BE2C (cell line): ENCODE measurements around the gene FGD4.

Experiments used
- DNase-seq: peaks from one replicate; pipeline ENCODE4 v3.0.0-alpha.2; 2020
- H3K27me3 ChIP-seq: fragments of 250-450 bp; sonication (Bioruptor Pico); 2 replicates; pipeline ENCODE4 v1.5.1; 2020; ENCODE audit warnings: mild to moderate bottlenecking
- H3K36me3 ChIP-seq: fragments of 250-450 bp; sonication (Bioruptor Pico); 2 replicates; pipeline ENCODE4 v1.5.1; 2020; ENCODE audit warnings: mild to moderate bottlenecking
- H3K4me1 ChIP-seq: fragments of 250-450 bp; sonication (Bioruptor Pico); 2 replicates; pipeline ENCODE4 v1.5.1; 2020
- H3K4me3 ChIP-seq: 2 replicates; pipeline ENCODE4 v1.5.1; 2011; ENCODE audit warnings: low read depth, low read length
- H3K9me3 ChIP-seq: fragments of 250-450 bp; sonication (Bioruptor Pico); 2 replicates; pipeline ENCODE4 v1.5.1; 2020
- TF ChIP-seq, protein P1 (sequence below): IDR thresholded peaks from 2 replicates; pipeline ENCODE4 v1.5.1; 2012; ENCODE audit warnings: mild to moderate bottlenecking, low read depth, low read length

FGD4 gene

DNA sequence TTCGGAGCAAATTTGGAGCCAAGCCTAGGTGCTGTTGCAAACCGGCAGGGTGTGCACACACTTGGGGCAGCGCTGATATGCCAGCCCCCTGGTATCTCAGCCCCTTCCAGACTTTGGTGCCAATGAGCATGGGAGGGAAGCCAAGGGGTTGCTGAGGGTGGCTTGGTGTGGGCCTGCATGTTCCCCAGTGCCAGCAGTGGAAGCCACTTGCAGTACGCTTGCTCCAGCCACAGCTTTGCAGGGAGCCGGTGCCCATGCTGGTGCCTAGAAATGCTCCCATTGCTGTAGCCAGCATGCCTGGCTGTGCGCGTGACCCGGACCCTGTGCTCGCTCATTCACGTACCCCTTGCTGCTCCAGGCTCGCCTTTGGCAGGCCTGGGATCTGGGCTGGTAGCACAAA lies 212.6 kb downstream of the FGD4 start:
- Histone ChIP-seq H3K36me3 (peaks cover 7% of the 10 kb centered on the region; the same call in 1 of the 2 replicates), H3K27me3 (no peaks in the 10 kb centered on the region), H3K4me1 (no peaks in the 10 kb centered on the region), H3K9me3 (no peaks in the 10 kb centered on the region), H3K4me3 (no peak overlapping the region)
- DNase-seq, result no peak
- TF ChIP-seq, protein P1, sequence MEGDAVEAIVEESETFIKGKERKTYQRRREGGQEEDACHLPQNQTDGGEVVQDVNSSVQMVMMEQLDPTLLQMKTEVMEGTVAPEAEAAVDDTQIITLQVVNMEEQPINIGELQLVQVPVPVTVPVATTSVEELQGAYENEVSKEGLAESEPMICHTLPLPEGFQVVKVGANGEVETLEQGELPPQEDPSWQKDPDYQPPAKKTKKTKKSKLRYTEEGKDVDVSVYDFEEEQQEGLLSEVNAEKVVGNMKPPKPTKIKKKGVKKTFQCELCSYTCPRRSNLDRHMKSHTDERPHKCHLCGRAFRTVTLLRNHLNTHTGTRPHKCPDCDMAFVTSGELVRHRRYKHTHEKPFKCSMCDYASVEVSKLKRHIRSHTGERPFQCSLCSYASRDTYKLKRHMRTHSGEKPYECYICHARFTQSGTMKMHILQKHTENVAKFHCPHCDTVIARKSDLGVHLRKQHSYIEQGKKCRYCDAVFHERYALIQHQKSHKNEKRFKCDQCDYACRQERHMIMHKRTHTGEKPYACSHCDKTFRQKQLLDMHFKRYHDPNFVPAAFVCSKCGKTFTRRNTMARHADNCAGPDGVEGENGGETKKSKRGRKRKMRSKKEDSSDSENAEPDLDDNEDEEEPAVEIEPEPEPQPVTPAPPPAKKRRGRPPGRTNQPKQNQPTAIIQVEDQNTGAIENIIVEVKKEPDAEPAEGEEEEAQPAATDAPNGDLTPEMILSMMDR, result no peak

DNA sequence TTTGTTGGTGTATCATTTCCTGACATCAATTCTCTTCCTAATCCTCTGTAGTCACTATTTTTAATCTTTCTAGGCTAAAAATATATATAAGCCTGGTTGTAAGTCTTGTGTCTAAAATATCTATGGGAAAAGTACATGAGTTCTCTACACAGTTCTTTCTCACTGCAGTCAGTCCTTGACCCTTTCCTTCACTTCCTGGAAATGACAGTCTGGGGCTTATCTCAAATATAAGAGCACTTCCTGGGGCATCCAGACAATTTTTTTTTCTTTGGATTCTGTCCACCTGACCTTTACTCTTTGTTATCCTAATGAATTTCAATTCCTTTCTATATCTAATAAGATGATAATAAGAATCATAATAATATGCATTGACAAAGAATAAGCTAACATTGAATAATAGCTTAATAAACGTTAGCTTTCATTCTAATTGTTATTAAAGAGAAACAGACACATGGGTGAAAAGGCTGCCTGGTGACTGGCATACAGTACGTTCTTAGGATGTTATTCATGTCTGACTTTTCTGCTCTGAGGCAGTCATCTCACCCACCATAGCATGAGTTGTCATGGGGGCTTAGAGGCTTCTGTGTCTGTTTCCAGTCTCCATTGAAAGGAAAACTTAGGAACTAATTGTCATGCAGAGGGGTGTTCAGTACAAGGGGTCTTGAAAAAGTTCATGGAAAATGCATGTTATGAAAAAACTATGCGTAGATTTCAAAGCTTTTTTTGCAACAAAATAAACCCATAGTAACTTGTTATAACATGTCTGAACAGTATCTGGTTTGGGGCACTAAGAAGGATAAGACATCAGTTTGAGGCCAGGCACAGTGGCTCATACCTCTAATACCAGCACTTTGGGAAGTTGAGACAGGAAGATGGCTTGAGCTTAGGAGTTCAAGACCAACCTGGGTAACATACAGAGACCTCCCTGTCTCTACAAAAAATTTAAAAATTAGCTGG lies 213.6 kb downstream of the FGD4 start:
- Histone ChIP-seq H3K36me3 (peaks cover 7% of the 10 kb centered on the region; the same call in 1 of the 2 replicates), H3K4me1 (no peaks in the 10 kb centered on the region), H3K27me3 (no peaks in the 10 kb centered on the region), H3K9me3 (no peaks in the 10 kb centered on the region), H3K4me3 (no peak overlapping the region)
- TF ChIP-seq, protein P1, result no peak
- DNase-seq, result no peak

DNA sequence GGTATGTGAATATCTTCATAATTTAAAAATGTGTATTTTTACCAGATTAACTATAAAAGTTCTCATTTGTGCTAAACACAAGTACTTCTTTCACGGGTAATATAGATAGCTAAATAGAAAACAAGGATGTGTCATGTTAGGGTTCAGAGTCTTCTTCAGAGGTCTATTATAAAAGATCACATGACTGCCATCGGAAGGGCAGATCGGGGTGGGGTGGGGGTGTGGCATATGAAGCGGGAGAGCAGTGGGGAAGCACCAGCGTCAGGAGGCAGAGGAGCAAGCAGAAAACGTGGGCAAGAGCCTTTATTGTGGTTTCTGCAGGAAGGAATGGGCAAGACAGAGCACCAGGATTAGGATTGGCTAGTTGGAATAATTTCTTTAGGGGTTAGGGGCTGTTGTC lies 216.1 kb downstream of the FGD4 start:
- Histone ChIP-seq H3K36me3 (peaks cover 7% of the 10 kb centered on the region; the same call in 1 of the 2 replicates), H3K9me3 (no peaks in the 10 kb centered on the region), H3K4me3 (no peak overlapping the region), H3K27me3 (no peaks in the 10 kb centered on the region), H3K4me1 (no peaks in the 10 kb centered on the region)
- DNase-seq, result no peak
- TF ChIP-seq, protein P1, result no peak

DNA sequence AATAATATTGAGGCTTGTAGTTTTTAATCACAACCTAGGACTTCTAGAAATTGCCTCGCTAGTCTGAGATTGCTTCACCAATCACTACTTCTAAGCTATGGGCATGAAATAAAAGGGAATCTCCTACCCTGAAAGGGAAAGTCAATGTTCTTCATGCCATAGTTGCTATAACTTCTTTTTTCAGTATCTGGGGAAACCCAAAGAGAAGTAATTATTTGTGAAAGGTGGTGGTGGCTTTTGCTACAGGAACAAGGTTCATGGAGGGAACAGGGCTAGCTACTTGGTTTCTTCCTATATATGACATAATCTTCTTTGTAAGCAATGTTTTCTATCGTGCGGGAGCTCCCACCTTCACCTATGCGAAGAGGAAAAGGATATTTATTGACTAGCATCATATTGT lies 218.2 kb downstream of the FGD4 start:
- H3K4me3 ChIP-seq, result no peak overlapping the region
- TF ChIP-seq, protein P1, result no peak
- DNase-seq, result no peak
- H3K27me3 ChIP-seq, result no peaks in the 10 kb centered on the region
- no peaks in the 10 kb centered on the region for H3K9me3 ChIP-seq
- no peaks in the 10 kb centered on the region for H3K4me1 ChIP-seq
- H3K36me3 ChIP-seq, result peaks cover 4% of the 10 kb centered on the region; the same call in 1 of the 2 replicates

DNA sequence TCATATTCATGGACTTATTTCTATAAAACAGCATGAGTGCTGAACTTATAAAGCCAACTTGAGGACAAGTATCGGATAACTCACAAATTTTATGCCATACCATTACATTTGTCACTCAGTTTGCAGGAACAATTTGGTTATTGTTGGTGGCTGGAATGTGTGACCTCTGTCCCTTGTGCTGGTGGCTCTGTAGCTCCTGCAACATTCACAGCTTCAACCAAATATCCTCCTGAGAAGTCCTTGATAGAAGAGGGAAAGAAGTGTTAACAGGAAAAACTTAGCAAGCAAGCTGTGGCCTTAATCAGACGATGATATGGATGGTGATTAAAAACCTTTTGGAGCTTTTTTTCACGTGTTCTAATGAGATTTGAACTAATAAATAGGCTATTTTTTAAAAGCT lies 218.8 kb downstream of the FGD4 start:
- Histone ChIP-seq H3K9me3 (no peaks in the 10 kb centered on the region), H3K36me3 (peaks cover 4% of the 10 kb centered on the region; the same call in 1 of the 2 replicates), H3K4me3 (no peak overlapping the region), H3K27me3 (no peaks in the 10 kb centered on the region), H3K4me1 (no peaks in the 10 kb centered on the region)
- no peak for DNase-seq
- TF ChIP-seq, protein P1, result no peak

DNA sequence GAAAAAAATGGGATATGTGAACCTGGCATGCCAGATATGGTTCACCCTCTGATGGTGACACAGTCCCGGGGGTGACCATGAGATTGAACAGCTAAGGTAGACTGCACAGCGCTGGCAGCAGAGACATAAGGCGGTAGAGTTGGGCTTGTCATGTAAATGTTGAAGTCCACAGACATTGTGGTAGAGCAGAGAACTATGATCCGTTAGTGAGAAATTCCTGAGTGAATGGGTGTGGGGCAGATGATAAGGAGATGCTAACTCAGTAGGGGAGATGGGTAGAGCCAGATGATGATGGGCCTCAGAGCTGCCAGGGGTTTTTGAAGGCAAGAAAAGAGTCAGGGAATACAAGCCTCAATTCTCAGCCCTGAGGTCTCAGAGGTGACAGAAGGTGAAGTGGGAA lies 228.6 kb downstream of the FGD4 start:
- no peak for DNase-seq
- TF ChIP-seq, protein P1, result no peak

More for the DNA sequence above, 228.6 kb downstream of the FGD4 start:
- H3K4me3 ChIP-seq, result no peak overlapping the region
- no peaks in the 10 kb centered on the region; the same call in 1 of the 2 replicates for H3K36me3 ChIP-seq
- no peaks in the 10 kb centered on the region for H3K27me3 ChIP-seq
- H3K4me1 ChIP-seq, result no peaks in the 10 kb centered on the region
- H3K9me3 ChIP-seq, result no peaks in the 10 kb centered on the region
